Thyroid gland (tissue), 4 donors: ENCODE data around the gene NCKAP1. TPM values are rescaled to one million over a fixed set of nuclear protein-coding genes. Genes with fewer than 3 reads are reported as not detected.

Source experiments
- DNase-seq, 2 donors: peaks; one replicate each; pipeline ENCODE4 v3.0.0-alpha.2; 2019
- H3K27ac ChIP-seq, 3 donors: fragments of 200-600 bp; sonication (generic); 1 replicate in 2 of 3; 2 replicates in 1 of 3; pipeline ENCODE4 v1.5.1; 2016 to 2019; ENCODE audit warnings: mild to moderate bottlenecking in 1 of 3, moderate library complexity in 1 of 3
- H3K27me3 ChIP-seq: fragments of 200-600 bp; sonication (generic); one replicate; pipeline ENCODE4 v1.5.1; 2019
- H3K36me3 ChIP-seq, 2 donors: fragments of 200-600 bp; sonication (generic); one replicate each; pipeline ENCODE4 v1.5.1; 2016 to 2019
- H3K4me1 ChIP-seq, 2 donors: fragments of 200-600 bp; sonication (generic); one replicate each; pipeline ENCODE4 v1.5.1; 2017 to 2019
- H3K4me3 ChIP-seq, 3 donors: fragments of 200-600 bp; sonication (generic); replicated peaks in 1 of 3; 1 replicate in 2 of 3; 2 replicates in 1 of 3; pipeline ENCODE4 v1.5.1; 2016; ENCODE audit warnings: mild to moderate bottlenecking in 1 of 3
- H3K9me3 ChIP-seq: fragments of 200-600 bp; sonication (generic); one replicate; pipeline ENCODE4 v1.5.1; 2017
- POLR2A ChIP-seq, 2 donors: fragments of 450-650 bp; IDR thresholded peaks; one replicate each; pipeline ENCODE4 v1.6.1; 2017; ENCODE audit warnings: antibody characterized with exemption in 2 of 2, mild to moderate bottlenecking in 2 of 2, moderate library complexity in 1 of 2
- WGBS, 2 donors: methylation state at CpG; one replicate each; pipeline ENCODE4 v1.1.5; 2017; 5-methylcytosine and 5-hydroxymethylcytosine counted together
- intact Hi-C: fragments of 100-400 bp; cut with DNase I; formaldehyde crosslinking; loops from one replicate; pipeline ENCODE4 v1.15.1; 2023
- small RNA-seq: library from RNA; depleted of rRNA; stranded (forward); fragments of <200 nt; gene quantifications from one replicate; pipeline ENCODE3, GENCODE V24; 2016
- total RNA-seq, 4 donors: library from RNA; depleted of rRNA; stranded (reverse); fragments of >200 nt; gene quantifications; one replicate each; pipeline ENCODE4 v1.2.3, GENCODE V29; 2016
- TF ChIP-seq, protein P1 (sequence below), 6 experiments: fragments of 200-600 bp in 3 of 6; fragments of 450-650 bp in 3 of 6; sonication (generic) in 3 of 6; IDR thresholded peaks; one replicate each; pipeline ENCODE4 v1.5.1; 2016 to 2019; ENCODE audit warnings: antibody characterized with exemption in 6 of 6, mild to moderate bottlenecking in 2 of 6, inconsistent platforms in 1 of 6, moderate library complexity in 1 of 6

NCKAP1 gene
- total RNA-seq, 4 donors from 2014 or later: 139 to 214 (median 172) TPM

DNA sequence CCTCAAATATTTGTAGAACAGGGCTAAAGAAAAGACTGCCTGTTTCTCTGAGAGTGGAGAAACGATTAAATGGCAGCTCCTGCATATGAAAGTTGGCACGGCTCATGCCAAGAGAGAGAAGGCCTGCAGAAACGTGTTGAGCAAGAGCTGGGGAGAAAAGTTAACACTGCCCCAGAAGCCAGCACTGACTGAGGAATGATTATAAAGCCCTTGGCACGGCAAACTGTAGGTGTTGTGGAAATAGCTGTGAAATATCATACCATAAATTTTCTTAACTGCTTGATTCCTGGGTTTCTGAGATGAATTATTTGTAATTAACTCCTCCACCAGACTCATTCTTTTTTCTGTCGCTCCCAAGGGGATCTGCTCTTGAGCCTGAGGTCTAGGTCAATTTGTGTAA lies 176.2 kb downstream of the NCKAP1 start:
- TF ChIP-seq POLR2A (IDR thresholded peaks at IDR 0.05): no peak
- TF ChIP-seq, protein P1, sequence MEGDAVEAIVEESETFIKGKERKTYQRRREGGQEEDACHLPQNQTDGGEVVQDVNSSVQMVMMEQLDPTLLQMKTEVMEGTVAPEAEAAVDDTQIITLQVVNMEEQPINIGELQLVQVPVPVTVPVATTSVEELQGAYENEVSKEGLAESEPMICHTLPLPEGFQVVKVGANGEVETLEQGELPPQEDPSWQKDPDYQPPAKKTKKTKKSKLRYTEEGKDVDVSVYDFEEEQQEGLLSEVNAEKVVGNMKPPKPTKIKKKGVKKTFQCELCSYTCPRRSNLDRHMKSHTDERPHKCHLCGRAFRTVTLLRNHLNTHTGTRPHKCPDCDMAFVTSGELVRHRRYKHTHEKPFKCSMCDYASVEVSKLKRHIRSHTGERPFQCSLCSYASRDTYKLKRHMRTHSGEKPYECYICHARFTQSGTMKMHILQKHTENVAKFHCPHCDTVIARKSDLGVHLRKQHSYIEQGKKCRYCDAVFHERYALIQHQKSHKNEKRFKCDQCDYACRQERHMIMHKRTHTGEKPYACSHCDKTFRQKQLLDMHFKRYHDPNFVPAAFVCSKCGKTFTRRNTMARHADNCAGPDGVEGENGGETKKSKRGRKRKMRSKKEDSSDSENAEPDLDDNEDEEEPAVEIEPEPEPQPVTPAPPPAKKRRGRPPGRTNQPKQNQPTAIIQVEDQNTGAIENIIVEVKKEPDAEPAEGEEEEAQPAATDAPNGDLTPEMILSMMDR (IDR thresholded peaks at IDR 0.05): no peak
- WGBS, 2 donors: 76 to 79% methylated on average over 5 of the region's 5 CpGs
- Histone ChIP-seq H3K4me3 (no peak overlapping the region), H3K4me1 (peaks cover 11% of the 10 kb centered on the region in 2 donors), H3K27ac (no peak overlapping the region), H3K9me3 (no peaks in the 10 kb centered on the region), H3K36me3 (no peaks in the 10 kb centered on the region), H3K27me3 (no peaks in the 10 kb centered on the region)
- DNase-seq: no peak
- intact Hi-C loops: no loop called here

DNA sequence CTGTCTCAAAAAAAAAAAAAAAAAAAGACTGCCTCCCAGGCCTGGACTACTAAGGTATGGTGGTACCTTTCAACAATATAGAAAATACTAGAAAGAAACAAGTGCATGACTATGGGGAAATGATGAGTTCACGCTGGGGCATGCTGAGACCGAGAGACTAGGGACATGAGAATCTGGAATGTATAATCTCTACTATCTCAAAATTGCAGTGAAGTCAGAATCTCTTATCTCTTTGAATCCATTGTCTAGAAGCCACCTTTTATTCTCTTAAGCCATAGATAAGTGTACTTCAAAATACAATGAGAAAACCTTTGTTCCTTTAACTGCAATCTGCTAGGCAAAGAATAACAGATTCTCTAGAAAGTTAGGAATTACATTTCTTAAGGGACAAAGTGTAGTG lies 177.4 kb downstream of the NCKAP1 start:
- Histone ChIP-seq H3K9me3 (no peaks in the 10 kb centered on the region), H3K4me3 (no peak overlapping the region), H3K36me3 (no peaks in the 10 kb centered on the region), H3K4me1 (peaks cover under 1 to 1% of the 10 kb centered on the region in 2 donors), H3K27me3 (no peaks in the 10 kb centered on the region), H3K27ac (no peak overlapping the region)
- TF ChIP-seq, protein P1 (IDR thresholded peaks at IDR 0.05): no peak
- no peak for TF ChIP-seq POLR2A (IDR thresholded peaks at IDR 0.05)
- intact Hi-C loops: no loop called here
- WGBS, 2 donors: 93% methylated on average over 2 of the region's 2 CpGs
- no peak for DNase-seq

Small RNA genes within 50 kb of the gene (small RNA-seq; reads per million reads assigned to genes)
- gene RF00019 (not detected), gene RF00599 (not detected), gene RNU6-1122P (not detected)

Other genes with a start within 250 kb of the NCKAP1 start
- 1 to 10 TPM; 1.1 to 6.0 (median 3.1) TPM for gene FRZB, start 171.8 kb downstream of the NCKAP1 start, total RNA-seq
- 1 to 10 TPM; 3.2 to 5.9 (median 3.7) TPM for gene DUSP19, start 40.3 kb upstream of the NCKAP1 start, total RNA-seq
- 10 to 100 TPM; 13.7 to 19.1 (median 17.2) TPM for gene NUP35, start 86.0 kb upstream of the NCKAP1 start, total RNA-seq